Activated CD8-positive, alpha-beta T cell treated with anti-CD3 and anti-CD28 coated beads for 36 hours (primary cell): ENCODE results near the gene DOP1B. TPM values are rescaled to one million over a fixed set of nuclear protein-coding genes. Genes with fewer than 3 reads are reported as not detected.
A peak's percentile ranks its signal among the peaks of the same experiment; 100 is the strongest.

ENCODE experiments used
- ATAC-seq: fragments of 200-7000 bp; cut with Tn5 transposase; one replicate; pipeline ENCODE4 v1.10.0; 2021; ENCODE audit warnings: mild to moderate bottlenecking, moderate library complexity
- CTCF ChIA-PET: fragments of 350-600 bp; sonication (Branson Sonifier 250); formaldehyde crosslinking; loops from one replicate; lab custom pipeline; 2021; ENCODE audit warnings: antibody characterized with exemption; lab: Charles Lee
- POLR2A ChIA-PET: fragments of 350-600 bp; sonication (Branson Sonifier 250); formaldehyde crosslinking; loops from one replicate; lab custom pipeline; 2021; ENCODE audit warnings: antibody characterized with exemption; lab: Charles Lee
- DNase-seq: peaks from one replicate; pipeline ENCODE4 v3.0.0-alpha.2; 2020
- H3K27ac Mint-ChIP-seq: one replicate; pipeline ENCODE4 v1.8.0; 2021; ENCODE audit warnings: mild to moderate bottlenecking, mixed read lengths
- H3K27me3 Mint-ChIP-seq: one replicate; pipeline ENCODE4 v1.8.0; 2021; ENCODE audit warnings: mixed read lengths
- H3K36me3 Mint-ChIP-seq: one replicate; pipeline ENCODE4 v1.8.0; 2021; ENCODE audit warnings: low read depth, mixed read lengths
- H3K4me1 Mint-ChIP-seq: one replicate; pipeline ENCODE4 v1.8.0; 2021; ENCODE audit warnings: low read depth, mixed read lengths
- H3K4me3 Mint-ChIP-seq: one replicate; pipeline ENCODE4 v1.8.0; 2021; ENCODE audit warnings: mild to moderate bottlenecking, moderate library complexity, mixed read lengths
- H3K9me3 Mint-ChIP-seq: one replicate; pipeline ENCODE4 v1.8.0; 2021; ENCODE audit warnings: mixed read lengths
- intact Hi-C: fragments of 100-400 bp; cut with micrococcal nuclease; formaldehyde crosslinking; loops from one replicate; pipeline ENCODE4 v1.10.0; 2022
- total RNA-seq, 2 experiments: library from RNA; stranded (reverse); gene quantifications; one replicate each; pipeline ENCODE4 v1.2.3, GENCODE V29; 2021
- TF ChIP-seq, protein P1 (sequence below): fragments of 200-600 bp; IDR thresholded peaks from one replicate; pipeline ENCODE4 v1.8.0; 2022; ENCODE audit warnings: antibody characterized with exemption, mild to moderate bottlenecking

DOP1B gene
- total RNA-seq, 2 experiments from 2014 or later, result 14.3 to 15.2 TPM

- DNase-seq (peak; percentile 26), ATAC-seq (no peak)
- Mint-ChIP-seq H3K4me3 (no peak overlapping the region), H3K4me1 (peaks cover 4% of the 10 kb centered on the region), H3K27me3 (no peaks in the 10 kb centered on the region), H3K27ac (no peak overlapping the region), H3K36me3 (peaks cover 24% of the 10 kb centered on the region), H3K9me3 (no peaks in the 10 kb centered on the region)
- TF ChIP-seq, protein P1, sequence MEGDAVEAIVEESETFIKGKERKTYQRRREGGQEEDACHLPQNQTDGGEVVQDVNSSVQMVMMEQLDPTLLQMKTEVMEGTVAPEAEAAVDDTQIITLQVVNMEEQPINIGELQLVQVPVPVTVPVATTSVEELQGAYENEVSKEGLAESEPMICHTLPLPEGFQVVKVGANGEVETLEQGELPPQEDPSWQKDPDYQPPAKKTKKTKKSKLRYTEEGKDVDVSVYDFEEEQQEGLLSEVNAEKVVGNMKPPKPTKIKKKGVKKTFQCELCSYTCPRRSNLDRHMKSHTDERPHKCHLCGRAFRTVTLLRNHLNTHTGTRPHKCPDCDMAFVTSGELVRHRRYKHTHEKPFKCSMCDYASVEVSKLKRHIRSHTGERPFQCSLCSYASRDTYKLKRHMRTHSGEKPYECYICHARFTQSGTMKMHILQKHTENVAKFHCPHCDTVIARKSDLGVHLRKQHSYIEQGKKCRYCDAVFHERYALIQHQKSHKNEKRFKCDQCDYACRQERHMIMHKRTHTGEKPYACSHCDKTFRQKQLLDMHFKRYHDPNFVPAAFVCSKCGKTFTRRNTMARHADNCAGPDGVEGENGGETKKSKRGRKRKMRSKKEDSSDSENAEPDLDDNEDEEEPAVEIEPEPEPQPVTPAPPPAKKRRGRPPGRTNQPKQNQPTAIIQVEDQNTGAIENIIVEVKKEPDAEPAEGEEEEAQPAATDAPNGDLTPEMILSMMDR, result no peak
- intact Hi-C loops, result no loop called here
- CTCF ChIA-PET, result no interaction called here
- POLR2A ChIA-PET, result interaction anchor here (1.2 kb wide), 1 partner anchor 113 kb away, joined by 3 read pairs; no protein-coding TSS in a partner anchor
Observed at GRCh38 chr21:36169470-36170128, 13.0 kb downstream of the DOP1B start.

DNA sequence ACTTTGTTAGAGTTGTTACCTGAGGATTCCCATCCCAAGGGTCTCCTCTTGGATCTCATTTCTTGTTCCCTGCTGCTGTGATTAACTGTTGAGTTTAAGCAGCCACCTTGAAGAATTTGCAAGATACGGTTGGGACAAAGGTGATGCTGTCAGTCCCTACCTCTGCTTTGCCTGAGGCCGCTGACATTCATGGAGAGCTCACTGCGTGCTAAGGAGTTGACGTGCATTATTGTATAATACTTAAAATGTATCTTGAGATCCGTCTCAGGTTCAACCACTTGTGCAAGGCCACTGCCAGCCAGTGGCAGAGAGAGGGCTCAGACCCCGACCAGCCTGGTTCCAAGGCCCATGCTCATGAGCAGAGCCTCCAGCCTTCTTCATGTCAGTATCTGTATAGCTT, 14.2 kb downstream of the DOP1B start:
- TF ChIP-seq, protein P1, result no peak
- intact Hi-C loops, result no loop called here
- Mint-ChIP-seq H3K4me3 (no peak overlapping the region), H3K4me1 (peaks cover 12% of the 10 kb centered on the region), H3K36me3 (peaks cover 24% of the 10 kb centered on the region), H3K9me3 (no peaks in the 10 kb centered on the region), H3K27ac (no peak overlapping the region), H3K27me3 (no peaks in the 10 kb centered on the region)
- POLR2A ChIA-PET, result no interaction called here
- DNase-seq, result no peak
- no peak for ATAC-seq
- CTCF ChIA-PET, result no interaction called here

DNA sequence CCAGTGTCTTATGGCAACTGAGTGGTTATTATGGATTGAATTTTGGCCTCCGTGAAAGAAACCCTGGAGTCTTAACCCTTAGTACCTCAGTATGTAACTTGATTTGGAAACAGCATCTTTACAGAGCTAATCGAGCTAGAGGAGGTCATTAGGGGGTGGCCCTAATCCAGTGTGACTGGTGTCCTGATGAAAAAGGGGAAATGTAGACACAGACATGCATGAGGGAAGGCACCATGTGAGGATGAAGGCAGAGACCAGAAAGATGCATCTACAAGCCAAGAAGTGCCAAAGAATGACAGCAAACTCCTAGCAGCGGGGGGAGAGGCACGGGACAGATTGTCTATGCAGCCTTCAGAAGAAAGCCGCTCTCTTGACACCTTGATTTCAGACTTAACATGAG, 14.7 kb downstream of the DOP1B start:
- CTCF ChIA-PET, result no interaction called here
- peaks cover 13% of the 10 kb centered on the region for H3K4me1 Mint-ChIP-seq
- H3K36me3 Mint-ChIP-seq, result peaks cover 22% of the 10 kb centered on the region
- TF ChIP-seq, protein P1, result no peak
- ATAC-seq (no peak), DNase-seq (no peak)
- H3K27me3 Mint-ChIP-seq, result no peaks in the 10 kb centered on the region
- intact Hi-C loops, result no loop called here
- POLR2A ChIA-PET, result no interaction called here
- H3K4me3 Mint-ChIP-seq, result no peak overlapping the region
- no peak overlapping the region for H3K27ac Mint-ChIP-seq
- H3K9me3 Mint-ChIP-seq, result no peaks in the 10 kb centered on the region

- Mint-ChIP-seq H3K27me3 (no peaks in the 10 kb centered on the region), H3K4me1 (peaks cover 13% of the 10 kb centered on the region), H3K27ac (no peak overlapping the region), H3K36me3 (peaks cover 20% of the 10 kb centered on the region), H3K4me3 (no peak overlapping the region), H3K9me3 (no peaks in the 10 kb centered on the region)
- POLR2A ChIA-PET, result no interaction called here
- CTCF ChIA-PET, result no interaction called here
- TF ChIP-seq, protein P1, result no peak
- DNase-seq (no peak), ATAC-seq (no peak)
- intact Hi-C loops, result no loop called here
Observed at GRCh38 chr21:36171741-36172331, 15.2 kb downstream of the DOP1B start.

DNA sequence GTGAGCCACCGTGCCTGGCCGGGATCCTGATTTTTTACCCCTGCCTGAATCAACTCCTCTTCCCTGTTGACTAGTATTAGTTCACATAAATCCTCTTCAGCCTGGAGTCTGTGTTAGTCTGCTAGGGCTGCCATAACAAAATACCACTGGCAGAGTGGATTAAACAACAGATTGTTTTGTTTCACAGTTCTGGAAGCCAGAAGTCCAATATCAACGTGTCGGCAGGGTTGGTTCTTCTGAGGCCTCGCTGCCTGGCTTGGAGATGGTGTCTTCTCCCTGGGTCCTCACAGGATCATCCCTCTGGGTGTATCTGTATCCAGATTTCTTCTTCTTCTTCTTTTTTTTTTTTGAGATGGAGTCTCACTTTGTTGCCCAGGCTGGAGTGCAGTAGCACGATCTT, 18.2 kb downstream of the DOP1B start:
- Mint-ChIP-seq H3K4me3 (no peak overlapping the region), H3K9me3 (no peaks in the 10 kb centered on the region), H3K27ac (peak overlapping the region; percentile 30), H3K4me1 (peaks cover 13% of the 10 kb centered on the region), H3K27me3 (no peaks in the 10 kb centered on the region), H3K36me3 (peaks cover 7% of the 10 kb centered on the region)
- ATAC-seq (no peak), DNase-seq (no peak)
- ChIA-PET CTCF (interaction anchor here (1.2 to 2.0 kb wide), 4 partner anchors 8 to 70 kb away, joined by 4 to 5 read pairs (median 4); no protein-coding TSS in a partner anchor), POLR2A (interaction anchor here (1.4 to 1.9 kb wide), 2 partner anchors 10 to 145 kb away, joined by 5 read pairs; partner anchors contain the start of gene MORC3)
- intact Hi-C loops, result no loop called here
- TF ChIP-seq, protein P1, result no peak
